Anterior cingulate cortex (tissue), 58 donors: ENCODE results near the gene LTK.
"Not testable (repeated sequence)": the region's sequence is repeated elsewhere in the genome, so short reads cannot be mapped to it uniquely, and the experiment has no call there.

Experiments used
- DNase-seq, 58 donors: peaks; one replicate each; lab custom pipeline; 2025; lab: John Stamatoyannopoulos, UW

Gene LTK

DNA sequence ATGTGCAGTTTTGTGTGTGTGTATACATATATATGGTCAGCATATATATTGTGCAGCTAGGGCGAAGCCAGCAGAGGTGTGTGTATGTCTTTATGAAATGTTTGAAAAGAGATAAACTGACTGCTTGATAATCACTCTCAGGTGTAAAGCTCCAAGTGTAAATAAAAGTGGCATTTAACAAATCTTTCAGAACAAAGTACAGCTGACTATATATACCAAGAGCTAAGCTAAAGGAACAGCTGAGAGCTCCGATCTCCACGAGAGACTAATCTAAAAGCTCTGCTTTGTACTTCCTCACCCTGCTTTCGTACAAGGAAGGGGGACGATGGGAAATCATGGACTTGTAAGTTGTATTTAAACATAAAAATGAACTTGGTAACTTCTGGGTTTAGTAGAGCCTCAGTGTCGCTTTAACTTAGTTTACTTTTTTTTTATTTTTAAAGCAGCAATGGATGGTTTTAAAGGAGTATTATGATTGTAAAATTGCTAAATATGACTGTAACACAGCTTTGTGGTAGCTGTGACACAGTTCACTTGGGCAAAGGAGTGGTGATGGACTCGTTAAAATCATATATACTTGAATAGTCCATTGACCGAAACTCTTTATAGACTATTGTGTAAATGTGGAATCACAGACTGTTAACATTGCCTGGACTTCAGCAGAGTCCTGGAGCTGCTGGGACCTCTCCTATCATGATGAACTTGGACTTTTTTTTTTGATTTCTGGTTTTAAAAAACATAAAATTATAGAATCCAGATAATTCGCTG lies 31.3 kb downstream of the LTK start:
- no peak for DNase-seq

DNA sequence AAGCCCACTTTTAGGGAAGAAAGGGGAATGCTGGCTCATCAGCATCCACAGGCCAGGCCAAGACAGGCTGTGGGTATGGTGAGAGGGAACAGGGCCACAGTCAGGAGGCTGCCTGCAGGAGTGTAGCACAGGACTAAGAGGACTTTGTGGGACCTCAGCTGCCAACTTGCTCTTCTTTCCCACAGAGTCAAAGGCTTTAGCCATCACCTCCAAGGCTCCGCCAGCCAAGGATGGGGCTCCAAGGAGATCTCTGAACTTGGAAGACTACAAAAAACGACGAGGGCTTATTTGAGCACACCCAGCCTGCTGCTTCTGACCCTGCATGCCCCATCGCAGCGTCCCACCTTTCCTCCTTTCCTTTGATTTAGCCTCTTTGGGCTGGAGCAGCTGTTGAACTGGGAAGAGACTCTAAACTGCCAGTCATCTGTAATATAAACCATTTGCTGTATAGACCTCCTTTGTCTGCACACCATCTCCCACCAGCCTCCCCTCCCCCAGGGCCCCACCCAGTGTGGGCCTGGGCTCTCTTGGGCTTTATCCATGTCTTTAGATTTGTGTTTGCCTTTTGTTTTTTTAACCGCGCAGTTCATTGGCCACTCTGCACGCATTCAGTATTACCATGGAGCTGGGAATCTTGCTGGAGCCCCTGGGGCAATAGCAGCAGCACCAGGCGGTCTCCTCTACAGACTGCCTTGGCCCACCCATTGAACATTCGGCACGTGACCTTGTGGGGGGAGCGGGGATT lies 33.1 kb downstream of the LTK start:
- no peak for DNase-seq

- peak in 2 of 58 donors; percentile 12 to 28 for DNase-seq
These were observed 37.1 kb downstream of the LTK start for GRCh38 chr15:41476416-41477048.

GRCh38 chr15:41474941-41475340 lies 38.7 kb downstream of the LTK start:
- DNase-seq, result no peak

GRCh38 chr15:41474436-41474835 lies 39.2 kb downstream of the LTK start:
- DNase-seq, result no peak

DNA sequence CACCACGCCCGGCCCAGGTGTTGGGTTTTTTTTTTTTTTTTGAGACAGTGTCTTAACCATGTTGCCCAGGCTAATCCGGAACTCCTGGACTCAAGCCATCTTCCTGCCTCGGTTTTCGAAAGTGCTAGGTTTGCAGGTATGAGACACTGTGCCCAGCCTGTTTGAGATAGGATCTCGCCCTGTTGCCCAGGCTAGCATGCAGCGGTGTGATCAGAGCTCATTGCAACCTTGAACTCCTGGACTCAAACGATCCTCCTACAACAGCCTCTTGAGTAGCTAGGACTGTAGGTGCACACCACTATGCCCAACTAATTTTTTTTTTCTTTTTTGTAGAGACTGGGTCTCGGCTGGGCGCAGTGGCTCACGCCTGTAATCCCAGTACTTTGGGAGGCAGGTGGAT lies 40.2 kb downstream of the LTK start:
- DNase-seq, result no peak

GRCh38 chr15:41469644-41470043 lies 44.0 kb downstream of the LTK start:
- DNase-seq, result not testable (repeated sequence)

GRCh38 chr15:41466711-41467110 lies 46.9 kb downstream of the LTK start:
- DNase-seq, result no peak

DNA sequence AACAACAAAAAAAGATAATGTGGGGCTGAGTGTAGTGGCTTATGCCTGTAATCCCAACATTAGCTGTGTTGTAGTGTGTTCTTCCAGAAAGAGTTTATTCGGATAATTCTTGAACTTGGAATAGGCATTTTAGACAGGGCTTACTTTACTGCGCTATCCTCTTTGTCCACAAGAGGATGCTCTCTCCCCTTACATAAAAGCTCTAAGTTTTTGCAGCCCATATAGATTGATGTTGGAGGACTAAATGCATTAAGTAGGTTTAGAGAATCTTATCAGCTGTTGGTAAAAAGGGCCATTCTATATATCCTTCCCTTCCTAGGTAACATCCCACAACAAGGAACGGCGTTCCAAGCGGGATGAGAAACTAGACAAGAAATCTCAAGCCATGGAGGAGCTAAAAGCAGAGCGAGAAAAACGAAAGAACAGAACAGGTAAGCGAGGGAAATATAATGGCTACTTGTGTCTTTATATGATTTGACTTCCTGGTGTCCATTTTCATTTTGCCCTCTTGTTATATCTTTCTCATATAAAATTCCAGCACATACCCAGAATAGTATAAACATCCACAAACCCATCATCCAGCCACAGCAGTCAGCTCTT lies 47.7 kb downstream of the LTK start:
- DNase-seq, result no peak

GRCh38 chr15:41464889-41465580 lies 48.6 kb downstream of the LTK start:
- no peak for DNase-seq

GRCh38 chr15:41462084-41462795 lies 51.4 kb downstream of the LTK start:
- DNase-seq, result no peak
